ENCODE measurements around the gene ST3GAL3.

The ST3GAL3 gene

GRCh38 chr1:43937179-43937865, 230.0 kb downstream of the ST3GAL3 start:
- no peak for TF ChIP-seq ZFX (IDR thresholded peaks at IDR 0.05)
- TF ChIP-seq CTCF (conservative IDR thresholded peaks at IDR 0.05) = no peak
- peak overlapping the region; percentile 93 for H3K27ac ChIP-seq

GRCh38 chr1:43938383-43938782, 231.0 kb downstream of the ST3GAL3 start:
- TF ChIP-seq ZFX (IDR thresholded peaks at IDR 0.05) (no peak), CTCF (conservative IDR thresholded peaks at IDR 0.05) (no peak)
- H3K27ac ChIP-seq = no peak overlapping the region

GRCh38 chr1:43938892-43939587, 231.7 kb downstream of the ST3GAL3 start:
- H3K27ac ChIP-seq = no peak overlapping the region
- TF ChIP-seq ZFX (IDR thresholded peaks at IDR 0.05) (no peak), CTCF (conservative IDR thresholded peaks at IDR 0.05) (no peak)

GRCh38 chr1:43942411-43942810, 235.1 kb downstream of the ST3GAL3 start:
- H3K27ac ChIP-seq = no peak overlapping the region
- TF ChIP-seq CTCF (conservative IDR thresholded peaks at IDR 0.05) (no peak), ZFX (IDR thresholded peaks at IDR 0.05) (no peak)

GRCh38 chr1:43944860-43945259, 237.5 kb downstream of the ST3GAL3 start:
- H3K27ac ChIP-seq = peak overlapping the region; percentile 90
- no peak for TF ChIP-seq ZFX (IDR thresholded peaks at IDR 0.05)
- TF ChIP-seq CTCF (conservative IDR thresholded peaks at IDR 0.05) = no peak

GRCh38 chr1:43945674-43946235, 238.4 kb downstream of the ST3GAL3 start:
- H3K27ac ChIP-seq = peak overlapping the region; percentile 90
- TF ChIP-seq ZFX (IDR thresholded peaks at IDR 0.05) (no peak), CTCF (conservative IDR thresholded peaks at IDR 0.05) (no peak)

All from C4-2B (cell line).